ENCODE measurements around the gene APOC3.

GRCh38 chr11:116833816-116834534 lies 4.3 kb downstream of the APOC3 start:
- no peak for TF ChIP-seq CTCF (conservative IDR thresholded peaks at IDR 0.05; ENCODE audit: low read depth, low read length)
- TF ChIP-seq EZH2 (IDR thresholded peaks at IDR 0.05; ENCODE audit: low read length, unreplicated experiment): no peak
- no peak for TF ChIP-seq EZH2phosphoT487 (IDR thresholded peaks at IDR 0.05; ENCODE audit: borderline replicate concordance, low read length)
